GM18951 (cell line): ENCODE data around the gene LAG3.

Experiments
- POLR2A ChIP-seq: IDR thresholded peaks from 4 replicates; pipeline ENCODE4 v1.6.1; 2011; ENCODE audit warnings: mild to moderate bottlenecking; ENCODE audit not compliant: insufficient read length, insufficient read depth; ENCODE audit errors: extremely low read depth
- in situ Hi-C: fragments of 300-500 bp; cut with MboI; formaldehyde crosslinking; loops from one replicate; pipeline ENCODE4 v1.12.0; 2022; ENCODE audit warnings: low sequenced_read_pairs, mixed read lengths, inconsistent platforms; ENCODE audit not compliant: unreplicated experiment

The LAG3 gene

DNA sequence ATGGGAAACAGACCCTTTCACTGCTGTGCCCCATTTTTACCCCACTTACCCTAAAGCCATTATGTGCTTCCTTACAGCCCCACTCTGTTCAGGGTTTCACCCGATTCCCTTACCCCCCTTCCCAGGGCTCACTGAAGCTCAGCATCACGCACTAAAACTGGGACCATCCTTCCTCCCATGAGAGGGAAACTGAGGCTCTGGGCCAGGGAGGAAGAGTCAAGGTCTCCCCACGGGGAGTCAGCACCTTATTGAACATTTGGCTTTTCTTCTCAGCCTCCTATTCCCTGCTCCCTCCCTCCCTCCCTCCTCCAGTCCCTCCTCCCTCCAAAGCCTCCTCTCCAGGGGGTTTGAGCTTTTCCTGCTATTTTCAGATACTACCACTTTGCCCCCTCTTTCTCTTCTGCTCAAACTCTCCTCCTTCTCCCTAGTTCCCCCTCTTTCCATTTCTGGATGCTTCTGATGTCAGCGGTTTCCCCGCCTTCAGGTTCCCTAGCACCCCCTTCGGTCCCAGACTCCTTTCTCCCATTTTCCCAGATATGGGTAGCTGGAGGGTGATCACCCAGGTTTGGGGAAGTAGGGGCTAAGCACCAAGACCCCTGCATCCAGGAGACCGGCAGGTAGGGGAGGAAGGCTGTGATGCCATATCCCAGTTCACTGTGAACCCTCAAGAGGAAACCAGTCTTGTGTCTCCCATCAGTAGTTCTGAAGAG is 50.3 kb downstream of the LAG3 start:
- TF ChIP-seq POLR2A = no peak
- in situ Hi-C loops = no loop called here

DNA sequence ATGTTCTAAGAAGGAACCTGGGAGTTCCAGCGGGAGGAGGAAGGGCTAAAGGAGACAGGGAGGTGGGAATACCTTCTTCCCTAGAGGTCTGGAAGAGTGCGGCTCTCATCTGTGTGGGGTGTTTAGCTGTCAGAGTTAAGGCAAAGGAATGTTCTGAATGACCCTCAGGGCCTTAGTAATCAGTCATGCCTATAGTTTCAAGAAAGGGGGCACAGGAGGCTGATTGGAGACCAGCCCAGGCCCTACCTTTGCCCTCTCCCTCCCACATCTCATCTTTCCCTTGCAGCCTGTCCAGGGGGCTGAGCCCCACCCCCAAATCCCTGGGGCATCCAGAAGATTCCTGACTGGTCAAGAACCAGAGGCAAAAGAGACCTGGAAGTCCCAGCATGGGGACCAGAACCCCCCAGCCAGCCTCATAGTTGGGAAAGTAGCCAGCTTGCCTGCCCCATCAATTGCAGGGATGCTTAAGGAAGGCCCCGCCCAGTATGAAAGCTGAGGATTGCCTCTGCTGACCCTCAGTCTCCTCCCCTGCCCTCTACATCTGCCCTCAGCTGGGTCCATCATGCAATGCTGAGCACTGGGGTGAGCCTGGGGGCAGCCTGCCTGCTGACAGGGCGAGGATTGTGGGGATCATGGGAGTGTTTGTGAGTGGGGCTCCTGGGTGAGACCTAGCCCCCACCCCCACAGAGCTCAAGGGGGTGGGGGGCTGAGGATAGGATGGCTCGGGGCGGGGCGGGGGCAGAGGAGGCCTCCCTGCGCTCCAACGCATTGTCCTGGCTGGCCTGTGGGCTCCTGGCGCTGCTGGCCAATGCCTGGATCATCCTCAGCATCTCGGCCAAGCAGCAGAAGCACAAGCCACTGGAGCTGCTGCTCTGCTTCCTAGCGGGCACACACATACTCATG is 51.1 kb downstream of the LAG3 start:
- in situ Hi-C loops = no loop called here
- TF ChIP-seq POLR2A = no peak

DNA sequence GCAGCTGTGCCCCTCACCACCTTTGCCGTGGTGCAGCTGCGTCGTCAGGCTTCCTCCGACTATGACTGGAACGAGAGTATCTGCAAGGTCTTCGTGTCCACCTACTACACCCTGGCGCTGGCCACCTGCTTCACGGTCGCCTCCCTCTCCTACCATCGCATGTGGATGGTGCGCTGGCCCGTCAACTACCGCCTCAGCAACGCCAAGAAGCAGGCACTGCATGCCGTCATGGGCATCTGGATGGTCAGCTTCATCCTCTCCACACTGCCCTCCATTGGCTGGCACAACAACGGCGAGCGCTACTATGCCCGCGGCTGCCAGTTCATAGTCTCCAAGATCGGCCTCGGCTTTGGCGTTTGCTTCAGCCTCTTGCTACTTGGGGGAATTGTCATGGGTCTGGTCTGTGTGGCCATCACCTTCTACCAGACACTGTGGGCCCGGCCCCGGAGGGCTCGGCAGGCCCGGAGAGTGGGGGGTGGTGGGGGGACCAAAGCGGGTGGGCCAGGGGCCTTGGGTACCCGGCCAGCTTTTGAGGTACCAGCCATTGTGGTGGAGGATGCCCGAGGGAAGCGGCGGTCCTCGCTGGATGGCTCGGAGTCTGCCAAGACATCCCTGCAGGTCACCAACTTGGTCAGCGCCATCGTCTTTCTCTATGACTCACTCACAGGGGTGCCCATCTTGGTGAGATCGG is 51.9 kb downstream of the LAG3 start:
- TF ChIP-seq POLR2A = no peak
- in situ Hi-C loops = no loop called here

DNA sequence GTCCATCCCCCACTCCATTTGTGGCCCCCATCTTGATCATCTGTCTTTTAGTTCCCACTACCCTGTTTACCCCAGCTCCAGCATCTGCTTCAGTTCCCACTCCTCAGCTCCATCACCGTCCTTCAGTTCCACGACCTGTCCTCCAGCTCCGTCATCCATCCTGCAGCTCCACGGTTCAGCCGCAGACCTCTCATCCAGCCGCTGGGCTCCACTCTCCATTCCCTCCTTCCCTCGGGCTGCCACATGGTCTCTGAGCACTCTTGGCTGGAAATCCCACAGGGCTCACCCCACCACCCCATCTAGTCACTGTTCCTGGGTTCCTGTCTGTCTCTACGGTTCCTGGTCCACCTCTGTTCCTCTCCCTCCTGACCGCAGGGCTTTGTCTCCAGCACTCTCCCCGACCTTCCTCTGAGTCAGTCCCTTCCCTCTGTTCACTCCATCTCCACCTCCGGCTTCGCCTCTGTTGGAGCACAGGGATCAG is 52.6 kb downstream of the LAG3 start:
- no peak for TF ChIP-seq POLR2A

DNA sequence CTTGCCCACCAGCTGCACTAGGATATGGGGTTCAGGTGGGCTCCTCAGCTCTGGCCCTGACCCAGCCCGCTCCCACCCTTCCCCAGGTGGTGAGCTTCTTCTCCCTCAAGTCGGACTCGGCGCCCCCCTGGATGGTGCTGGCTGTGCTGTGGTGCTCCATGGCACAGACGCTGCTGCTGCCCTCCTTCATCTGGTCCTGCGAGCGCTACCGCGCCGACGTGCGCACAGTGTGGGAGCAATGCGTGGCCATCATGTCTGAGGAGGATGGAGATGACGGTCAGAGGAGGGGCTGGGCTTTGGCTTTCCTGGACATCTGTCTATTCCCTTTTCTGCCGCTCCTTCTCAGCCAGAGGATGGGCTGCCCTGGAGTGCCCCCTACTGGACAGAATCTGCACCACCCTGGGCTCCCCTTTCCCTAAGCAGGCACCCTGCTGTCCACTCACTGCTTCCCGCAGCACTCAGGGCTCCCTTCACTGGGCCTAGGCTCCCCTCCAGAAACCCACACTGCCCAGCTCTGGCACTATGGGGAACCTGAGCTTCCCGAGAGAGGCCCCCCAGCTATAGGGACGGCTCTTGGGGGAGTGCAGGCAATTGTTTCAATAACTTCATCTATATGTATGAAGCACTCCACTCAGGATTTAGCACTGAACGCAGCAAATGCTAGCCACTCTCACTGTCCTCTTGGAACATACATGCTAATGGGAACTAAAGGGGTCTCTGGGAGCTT is 53.2 kb downstream of the LAG3 start:
- TF ChIP-seq POLR2A = no peak
- in situ Hi-C loops = no loop called here

More for the DNA sequence above, 52.6 kb downstream of the LAG3 start:
- in situ Hi-C loops = no loop called here

DNA sequence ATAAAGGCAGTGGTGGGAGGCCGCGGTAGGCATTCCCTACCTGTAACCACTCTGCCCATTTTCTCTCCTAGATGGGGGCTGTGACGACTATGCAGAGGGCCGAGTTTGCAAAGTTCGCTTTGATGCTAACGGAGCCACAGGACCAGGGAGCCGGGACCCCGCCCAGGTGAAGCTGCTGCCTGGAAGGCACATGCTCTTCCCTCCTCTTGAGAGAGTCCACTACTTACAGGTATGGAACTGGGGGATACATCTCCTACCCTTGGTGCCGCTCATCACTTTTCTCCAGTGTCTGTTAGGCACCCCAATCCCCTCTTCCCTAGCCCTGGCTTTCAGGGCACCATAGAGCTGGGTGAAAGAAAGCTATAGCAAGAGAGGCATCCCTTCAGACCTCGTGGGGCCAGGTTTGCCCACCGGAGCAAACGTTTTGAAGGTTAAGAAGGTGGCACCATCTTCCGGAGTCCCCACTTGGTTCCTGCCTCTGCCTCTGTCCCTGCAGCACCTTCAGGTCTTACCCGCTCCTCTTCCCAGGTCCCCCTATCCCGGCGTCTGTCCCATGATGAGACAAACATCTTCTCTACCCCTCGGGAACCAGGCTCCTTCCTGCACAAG is 53.9 kb downstream of the LAG3 start:
- in situ Hi-C loops = no loop called here
- no peak for TF ChIP-seq POLR2A

DNA sequence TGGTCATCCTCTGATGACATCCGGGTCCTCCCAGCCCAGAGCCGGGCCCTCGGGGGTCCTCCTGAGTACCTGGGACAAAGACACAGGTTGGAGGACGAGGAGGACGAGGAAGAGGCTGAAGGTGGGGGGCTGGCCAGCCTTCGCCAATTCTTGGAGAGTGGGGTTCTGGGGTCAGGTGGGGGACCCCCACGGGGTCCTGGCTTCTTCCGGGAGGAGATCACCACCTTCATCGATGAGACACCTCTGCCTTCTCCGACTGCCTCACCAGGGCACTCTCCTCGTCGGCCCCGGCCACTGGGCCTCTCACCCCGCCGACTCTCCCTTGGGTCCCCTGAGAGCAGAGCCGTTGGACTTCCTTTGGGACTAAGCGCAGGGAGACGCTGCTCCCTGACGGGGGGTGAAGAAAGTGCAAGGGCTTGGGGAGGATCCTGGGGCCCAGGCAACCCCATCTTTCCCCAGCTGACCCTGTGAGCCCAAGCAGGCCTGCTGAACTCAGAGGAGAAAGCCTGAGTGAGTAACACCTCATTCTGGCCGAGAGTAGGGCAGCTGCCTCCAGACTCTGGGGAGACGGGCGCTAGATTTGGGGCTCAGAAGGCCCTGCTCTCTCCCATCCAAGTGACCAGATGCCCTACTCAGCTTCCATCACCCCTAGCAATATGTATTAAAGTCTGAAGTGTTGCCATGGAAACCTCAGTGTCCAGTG is 54.6 kb downstream of the LAG3 start:
- TF ChIP-seq POLR2A = no peak
- in situ Hi-C loops = no loop called here

DNA sequence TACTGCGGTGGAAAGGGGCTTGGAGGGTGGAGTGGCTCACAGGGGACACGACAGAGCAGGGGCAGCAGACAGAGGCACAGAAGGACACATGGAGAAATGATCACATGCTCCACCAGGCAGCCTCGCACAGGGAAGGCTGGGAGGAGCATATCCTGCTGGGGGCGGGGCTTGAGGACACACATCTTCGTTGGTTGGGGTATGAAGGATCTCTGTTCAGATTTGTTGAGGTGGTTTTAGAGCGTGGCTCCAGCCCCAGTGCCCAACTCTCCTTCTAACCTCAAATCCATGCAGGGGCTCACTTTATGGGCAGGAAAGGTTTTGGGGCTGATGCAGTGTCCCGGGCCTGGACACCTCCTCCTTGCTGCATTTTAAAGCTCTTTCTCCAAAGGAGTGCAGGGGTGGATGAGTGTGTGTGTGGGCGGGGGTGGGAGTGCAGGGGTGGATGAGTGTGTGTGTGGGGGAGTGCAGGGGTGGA is 55.2 kb downstream of the LAG3 start:
- no peak for TF ChIP-seq POLR2A
- in situ Hi-C loops = no loop called here
